ENCODE data around the gene CAB39.

- no peak for TF ChIP-seq CTCF (IDR thresholded peaks at IDR 0.05)
- no peak for TF ChIP-seq POLR2A (IDR thresholded peaks at IDR 0.05)
These were observed 150.4 kb downstream of the CAB39 start for GRCh38 chr2:230863031-230863430.
